Spleen (tissue), 11 donors: Measurements from ENCODE around the gene METTL24. TPM values are rescaled to one million over a fixed set of nuclear protein-coding genes. Genes with fewer than 3 reads are reported as not detected.
"Not testable (repeated sequence)": the region's sequence is repeated elsewhere in the genome, so short reads cannot be mapped to it uniquely, and the experiment has no call there.

Experiments
- DNase-seq: peaks from one replicate; pipeline ENCODE4 v3.0.0-alpha.2; 2020
- H3K27ac ChIP-seq, 8 donors: fragments of 200-600 bp; sonication (generic) in 7 of 8; 1 replicate in 4 of 8; 2 replicates in 4 of 8; pipeline versions ENCODE4 v1.5.0 to v1.8.0; 2016 to 2021; ENCODE audit warnings: inconsistent platforms in 4 of 8, mild to moderate bottlenecking in 4 of 8, moderate library complexity in 1 of 8
- H3K27me3 ChIP-seq, 7 donors: fragments of 200-600 bp; sonication (generic) in 6 of 7; replicated peaks in 1 of 7; 1 replicate in 4 of 7; 2 replicates in 3 of 7; pipeline versions ENCODE4 v1.5.0 to v1.8.0; 2016 to 2021; ENCODE audit warnings: inconsistent platforms in 3 of 7, mild to moderate bottlenecking in 1 of 7
- H3K36me3 ChIP-seq, 6 donors: fragments of 200-600 bp; sonication (generic) in 5 of 6; 1 replicate in 4 of 6; 2 replicates in 2 of 6; pipeline versions ENCODE4 v1.5.0 to v1.8.0; 2016 to 2021; ENCODE audit warnings: inconsistent platforms in 2 of 6
- H3K4me1 ChIP-seq, 6 donors: fragments of 200-600 bp; sonication (generic) in 5 of 6; 1 replicate in 3 of 6; 2 replicates in 3 of 6; pipeline versions ENCODE4 v1.5.0 to v1.8.0; 2016 to 2021; ENCODE audit warnings: inconsistent platforms in 3 of 6
- H3K4me3 ChIP-seq, 8 donors: fragments of 200-600 bp; sonication (generic) in 7 of 8; 1 replicate in 4 of 8; 2 replicates in 4 of 8; pipeline versions ENCODE4 v1.5.0 to v1.8.0; 2016 to 2021; ENCODE audit warnings: inconsistent platforms in 4 of 8, mild to moderate bottlenecking in 4 of 8, moderate library complexity in 2 of 8
- H3K9me3 ChIP-seq, 8 donors: fragments of 200-600 bp; sonication (generic) in 7 of 8; 1 replicate in 4 of 8; 2 replicates in 4 of 8; pipeline versions ENCODE4 v1.5.0 to v1.8.0; 2016 to 2021; ENCODE audit warnings: inconsistent platforms in 4 of 8
- CTCF ChIP-seq, 11 experiments: fragments of 200-600 bp in 7 of 11; fragments of 450-650 bp in 4 of 11; sonication (generic) in 4 of 11; IDR thresholded peaks in 8 of 11; conservative IDR thresholded peaks in 3 of 11; 1 replicate in 7 of 11; 2 replicates in 4 of 11; pipeline versions ENCODE4 v1.4.0 to v1.8.0; 2016 to 2021; ENCODE audit warnings: antibody characterized with exemption in 11 of 11, inconsistent platforms in 4 of 11, mild to moderate bottlenecking in 1 of 11
- POLR2A ChIP-seq, 3 donors: fragments of 450-650 bp; IDR thresholded peaks; one replicate each; pipeline ENCODE4 v1.5.1; 2017; ENCODE audit warnings: antibody characterized with exemption in 3 of 3, mild to moderate bottlenecking in 1 of 3
- POLR2AphosphoS5 ChIP-seq, 3 donors: sonication (generic); formaldehyde crosslinking; IDR thresholded peaks; one replicate each; pipeline ENCODE4 v1.5.1; 2017; ENCODE audit warnings: antibody characterized with exemption in 3 of 3
- WGBS, 5 donors: extraction: QIAGEN DNeasy Blood & Tissue Kit in 3 of 5; methylation state at CpG; one replicate each; pipeline versions ENCODE4 v1.1.5 to v1.1.7; 2013 to 2018; 5-methylcytosine and 5-hydroxymethylcytosine counted together
- intact Hi-C: fragments of 100-400 bp; cut with DNase I; formaldehyde crosslinking; loops from one replicate; pipeline ENCODE4 v1.15.0; 2023; ENCODE audit warnings: low total_unique reads
- polyA plus RNA-seq, 3 donors: library from polyadenylated mRNA; stranded (reverse); fragments of 200-250 nt; gene quantifications; one replicate each; pipeline ENCODE4 v1.2.1, GENCODE V29; 2013
- total RNA-seq, 7 donors: library from RNA; depleted of rRNA in 3 of 7; stranded (reverse); fragments of >200 nt in 3 of 7; fragmentation: NEBNext Ultra II Directional in 4 of 7; extraction: Animal tissue kit (Norgen Biotek cat#: 25700) in 4 of 7; gene quantifications; one replicate each; pipeline versions ENCODE4 v1.1.0 to v1.2.1, GENCODE V29; 2016 to 2021
- donor health status: healthy with polysubstance abuse.
- donor health status: DM: no; HTN: no; CAD: no; lungs with moderate emphysema.
- donor health status: DM: no; HTN: no; CAD: no.
- donor health status: Bipolar disorder and iron deficiency.
- donor health status: healthy.
- donor health status: DM: no; HTN: no; CAD: no.
- donor health status: DM: yes; HTN: yes; CAD: no.

Gene METTL24
- total and polyA plus RNA-seq, 10 donors: 0.67 to 1.2 (median 0.98) TPM; not detected in 5

GRCh38 chr6:110317189-110317588, 41.0 kb downstream of the METTL24 start:
- WGBS, 5 donors: 93 to 97% (median 95%) methylated on average over 1 of the region's 1 CpG

GRCh38 chr6:110315869-110316398, 42.2 kb downstream of the METTL24 start:
- no peak overlapping the region for H3K4me3 ChIP-seq
- 83 to 97% (median 91%) methylated on average over 3 of the region's 3 CpGs for WGBS, 5 donors

More at GRCh38 chr6:110317189-110317588, 41.0 kb downstream of the METTL24 start:
- intact Hi-C loops: no loop called here
- Histone ChIP-seq H3K9me3 (no peaks in the 10 kb centered on the region), H3K36me3 (no peaks in the 10 kb centered on the region), H3K27ac (no peak overlapping the region), H3K4me1 (no peaks in the 10 kb centered on the region), H3K27me3 (no peaks in the 10 kb centered on the region), H3K4me3 (no peak overlapping the region)
- no peak for DNase-seq
- TF ChIP-seq POLR2AphosphoS5 (IDR thresholded peaks at IDR 0.05) (no peak), POLR2A (IDR thresholded peaks at IDR 0.05) (no peak), CTCF (IDR thresholded peaks at IDR 0.05 in 8 of 11, conservative IDR thresholded peaks at IDR 0.05 in 3 of 11) (no peak)

DNA sequence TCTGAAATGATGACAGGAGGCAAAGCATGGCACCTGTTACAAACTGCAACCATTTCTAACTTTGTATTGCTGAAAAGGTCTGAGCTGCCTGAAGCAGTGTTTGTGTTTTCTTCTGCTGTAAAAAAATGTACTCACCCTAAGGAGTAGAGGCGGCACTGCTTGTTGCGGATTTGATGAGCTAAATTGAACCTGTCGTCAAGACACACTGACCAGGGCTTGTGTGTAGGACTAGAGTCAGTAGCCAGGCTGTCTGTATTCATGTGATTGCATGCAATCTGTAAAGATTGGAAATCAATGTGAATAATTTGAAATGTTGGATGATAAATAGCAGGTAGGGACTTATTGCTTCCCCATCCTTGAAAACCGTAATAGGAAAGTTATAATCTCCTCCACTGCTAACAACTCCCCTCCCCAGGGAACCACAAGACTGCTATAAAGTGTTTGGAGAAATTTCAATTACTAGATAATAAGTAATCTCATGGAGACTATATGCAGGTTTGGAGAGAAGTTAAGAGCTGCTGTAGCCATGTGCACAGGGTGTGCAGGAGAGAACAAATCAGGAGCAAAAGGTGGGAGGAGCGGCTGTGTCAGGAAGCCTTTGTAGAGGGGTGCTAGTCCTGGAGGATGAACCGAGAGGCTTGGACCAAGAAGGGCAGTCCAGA, 42.8 kb downstream of the METTL24 start:
- no peak for DNase-seq
- no peaks in the 10 kb centered on the region for H3K27me3 ChIP-seq
- intact Hi-C loops: no loop called here
- H3K27ac ChIP-seq: no peak overlapping the region
- H3K4me3 ChIP-seq: no peak overlapping the region
- no peak for TF ChIP-seq POLR2A (IDR thresholded peaks at IDR 0.05)
- no peak for TF ChIP-seq CTCF (IDR thresholded peaks at IDR 0.05 in 8 of 11, conservative IDR thresholded peaks at IDR 0.05 in 3 of 11)
- TF ChIP-seq POLR2AphosphoS5 (IDR thresholded peaks at IDR 0.05): no peak
- no peaks in the 10 kb centered on the region for H3K9me3 ChIP-seq
- H3K36me3 ChIP-seq: no peaks in the 10 kb centered on the region
- H3K4me1 ChIP-seq: no peaks in the 10 kb centered on the region
- WGBS, 5 donors: 80 to 91% (median 87%) methylated on average over 6 of the region's 6 CpGs

More at GRCh38 chr6:110315869-110316398, 42.2 kb downstream of the METTL24 start:
- Histone ChIP-seq H3K36me3 (no peaks in the 10 kb centered on the region), H3K27ac (no peak overlapping the region), H3K27me3 (no peaks in the 10 kb centered on the region), H3K4me1 (no peaks in the 10 kb centered on the region), H3K9me3 (no peaks in the 10 kb centered on the region)
- intact Hi-C loops: no loop called here
- DNase-seq: no peak
- TF ChIP-seq POLR2AphosphoS5 (IDR thresholded peaks at IDR 0.05) (no peak), POLR2A (IDR thresholded peaks at IDR 0.05) (no peak), CTCF (IDR thresholded peaks at IDR 0.05 in 8 of 11, conservative IDR thresholded peaks at IDR 0.05 in 3 of 11) (no peak)

GRCh38 chr6:110310861-110311446, 47.2 kb downstream of the METTL24 start:
- DNase-seq: no peak
- H3K4me3 ChIP-seq: no peak overlapping the region
- peaks cover 0 to 5% (median 0%) of the 10 kb centered on the region in 6 donors for H3K4me1 ChIP-seq
- no peak overlapping the region for H3K27ac ChIP-seq
- peaks cover 0 to 11% (median 0%) of the 10 kb centered on the region in 8 donors for H3K9me3 ChIP-seq
- WGBS, 5 donors: 70 to 80% (median 73%) methylated on average over 3 of the region's 3 CpGs
- H3K36me3 ChIP-seq: no peaks in the 10 kb centered on the region
- H3K27me3 ChIP-seq: no peaks in the 10 kb centered on the region
- no peak for TF ChIP-seq POLR2AphosphoS5 (IDR thresholded peaks at IDR 0.05)
- TF ChIP-seq CTCF (IDR thresholded peaks at IDR 0.05 in 8 of 11, conservative IDR thresholded peaks at IDR 0.05 in 3 of 11): no peak
- TF ChIP-seq POLR2A (IDR thresholded peaks at IDR 0.05): no peak
- intact Hi-C loops: no loop called here

DNA sequence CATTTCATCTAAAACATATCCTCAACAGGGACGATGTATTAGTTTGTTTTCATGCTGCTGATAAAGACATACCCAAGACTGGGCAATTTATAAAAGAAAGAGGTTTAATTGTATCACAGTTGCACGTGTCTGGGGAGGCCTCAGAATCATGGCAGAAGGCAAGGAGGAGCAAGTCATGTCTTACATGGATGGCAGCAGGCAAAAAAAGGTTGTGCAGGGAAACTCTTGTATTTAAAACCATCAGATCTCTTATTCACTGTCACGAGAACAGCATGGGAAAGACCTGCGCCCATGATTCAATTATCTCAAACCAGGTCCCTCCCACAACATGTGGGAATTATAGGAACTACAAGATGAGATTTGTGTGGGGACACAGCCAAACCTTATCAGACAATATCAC, 48.7 kb downstream of the METTL24 start:
- intact Hi-C loops, H3K4me1 ChIP-seq, H3K36me3 ChIP-seq, H3K27me3 ChIP-seq, H3K4me3 ChIP-seq, H3K27ac ChIP-seq, DNase-seq: not testable (repeated sequence)
- H3K9me3 ChIP-seq: peaks cover 0 to 17% (median 0%) of the 10 kb centered on the region in 8 donors
- 80 to 95% (median 88%) methylated on average over 4 of the region's 4 CpGs for WGBS, 5 donors
